Hindlimb muscle (tissue), 1 donor: ENCODE measurements around the gene ARHGEF37. TPM values are rescaled to one million over a fixed set of nuclear protein-coding genes. Genes with fewer than 3 reads are reported as not detected.
"Not testable (repeated sequence)": the region's sequence is repeated elsewhere in the genome, so short reads cannot be mapped to it uniquely, and the experiment has no call there.

Experiments
- DNase-seq: peaks from one replicate; pipeline ENCODE4 v3.0.0-alpha.2; 2013
- polyA plus RNA-seq: library from polyadenylated mRNA; unstranded; fragments of 120-200 nt; gene quantifications from one replicate; pipeline ENCODE4 v1.2.1, GENCODE V29; 2013; ENCODE audit not compliant: insufficient read length

The ARHGEF37 gene
- polyA plus RNA-seq, 1 donor = 5.0 TPM

GRCh38 chr5:149631506-149631905 lies 50.2 kb downstream of the ARHGEF37 start:
- DNase-seq = no peak

GRCh38 chr5:149632311-149633251 lies 51.3 kb downstream of the ARHGEF37 start:
- no peak for DNase-seq

- DNase-seq = no peak
Measured at GRCh38 chr5:149633476-149634350, 52.4 kb downstream of the ARHGEF37 start.

GRCh38 chr5:149635394-149635793 lies 54.1 kb downstream of the ARHGEF37 start:
- no peak for DNase-seq

GRCh38 chr5:149636191-149636860 lies 55.0 kb downstream of the ARHGEF37 start:
- DNase-seq = no peak

GRCh38 chr5:149636861-149637246 lies 55.6 kb downstream of the ARHGEF37 start:
- peak; percentile 16 for DNase-seq

GRCh38 chr5:149638136-149638535 lies 56.8 kb downstream of the ARHGEF37 start:
- no peak for DNase-seq

- no peak for DNase-seq
Measured at GRCh38 chr5:149638546-149639241, 57.4 kb downstream of the ARHGEF37 start.

GRCh38 chr5:149639737-149640136 lies 58.4 kb downstream of the ARHGEF37 start:
- no peak for DNase-seq

- no peak for DNase-seq
Measured at GRCh38 chr5:149640350-149640999, 59.2 kb downstream of the ARHGEF37 start.

- DNase-seq = no peak
Measured at GRCh38 chr5:149641000-149641576, 59.8 kb downstream of the ARHGEF37 start.

GRCh38 chr5:149641600-149641999 lies 60.3 kb downstream of the ARHGEF37 start:
- no peak for DNase-seq

- no peak for DNase-seq
Measured at GRCh38 chr5:149643781-149644180, 62.5 kb downstream of the ARHGEF37 start.

GRCh38 chr5:149644629-149645028 lies 63.3 kb downstream of the ARHGEF37 start:
- no peak for DNase-seq

- DNase-seq = no peak
Measured at GRCh38 chr5:149645236-149645635, 63.9 kb downstream of the ARHGEF37 start.

GRCh38 chr5:149645725-149646124 lies 64.4 kb downstream of the ARHGEF37 start:
- DNase-seq = no peak

- DNase-seq = no peak
Measured at GRCh38 chr5:149646564-149646963, 65.3 kb downstream of the ARHGEF37 start.

GRCh38 chr5:149647334-149647733 lies 66.0 kb downstream of the ARHGEF37 start:
- no peak for DNase-seq

- not testable (repeated sequence) for DNase-seq
Measured at GRCh38 chr5:149648464-149649393, 67.4 kb downstream of the ARHGEF37 start.

GRCh38 chr5:149649730-149650129 lies 68.4 kb downstream of the ARHGEF37 start:
- DNase-seq = not testable (repeated sequence)
